AG09309 (cell line): ENCODE measurements around the gene RAPH1.

Source experiments
- DNase-seq: peaks from one replicate; pipeline ENCODE4 v3.0.0-alpha.2; 2010; ENCODE audit warnings: low read depth
- H3K4me3 ChIP-seq: 2 replicates; pipeline ENCODE4 v1.5.1; 2011; ENCODE audit warnings: mild to moderate bottlenecking, low read depth, low read length, moderate library complexity; ENCODE audit not compliant: control insufficient read depth
- CTCF ChIP-seq: IDR thresholded peaks from 2 replicates; pipeline ENCODE4 v1.5.1; 2011; ENCODE audit warnings: mild to moderate bottlenecking, low read depth, low read length, inconsistent platforms; ENCODE audit not compliant: insufficient read depth, control insufficient read depth; ENCODE audit errors: missing control alignments

Gene RAPH1

GRCh38 chr2:203344667-203345066 lies 190.4 kb downstream of the RAPH1 start:
- DNase-seq: no peak
- no peak overlapping the region for H3K4me3 ChIP-seq
- TF ChIP-seq CTCF: no peak
